Stimulated activated CD4-positive, alpha-beta T cell treated with anti-CD3 and anti-CD28 coated beads, Interleukin-1b, Interleukin-23, amount 100 ng/mL, for 1 hour (primary cell): Measurements from ENCODE around the gene C12orf60.

Experiments
- DNase-seq, 2 donors: peaks; one replicate each; pipeline ENCODE4 v3.0.0-alpha.2; 2020; ENCODE audit warnings: low read depth in 2 of 2

The C12orf60 gene

GRCh38 chr12:14873440-14874185 lies 70.1 kb downstream of the C12orf60 start:
- no peak for DNase-seq
